Gastrocnemius medialis (tissue), 4 donors: ENCODE data around the gene PLEKHG3. TPM values are rescaled to one million over a fixed set of nuclear protein-coding genes. Genes with fewer than 3 reads are reported as not detected.
"Not testable (repeated sequence)": the region's sequence is repeated elsewhere in the genome, so short reads cannot be mapped to it uniquely, and the experiment has no call there.

Source experiments
- ATAC-seq, 2 donors: fragments of 150-250 bp; one replicate each; pipeline ENCODE4 v1.9.1; 2016
- DNase-seq, 2 donors: peaks; one replicate each; pipeline ENCODE4 v3.0.0-alpha.2; 2019
- H3K27ac ChIP-seq, 4 donors: fragments of 200-600 bp; sonication (generic); 1 replicate in 1 of 4; 2 replicates in 3 of 4; pipeline ENCODE4 v1.5.1; 2016 to 2018; ENCODE audit warnings: mild to moderate bottlenecking in 2 of 4, moderate library complexity in 1 of 4
- H3K27me3 ChIP-seq, 3 donors: fragments of 200-600 bp; sonication (generic) in 2 of 3; 1 replicate in 1 of 3; 2 replicates in 2 of 3; pipeline versions ENCODE4 v1.5.1 to v1.6.0; 2016 to 2019; ENCODE audit warnings: mild to moderate bottlenecking in 1 of 3, moderate library complexity in 1 of 3
- H3K36me3 ChIP-seq, 2 donors: fragments of 200-600 bp; sonication (generic) in 1 of 2; one replicate each; pipeline ENCODE4 v1.5.1; 2017 to 2018
- H3K4me1 ChIP-seq, 2 donors: fragments of 200-600 bp; sonication (generic) in 1 of 2; one replicate each; pipeline ENCODE4 v1.5.1; 2016 to 2017; ENCODE audit warnings: mild to moderate bottlenecking in 2 of 2
- H3K4me3 ChIP-seq, 4 donors: fragments of 200-600 bp; sonication (generic) in 3 of 4; 1 replicate in 1 of 4; 2 replicates in 3 of 4; pipeline ENCODE4 v1.5.1; 2016 to 2019; ENCODE audit warnings: mild to moderate bottlenecking in 2 of 4
- H3K9me3 ChIP-seq, 3 donors: fragments of 200-600 bp; sonication (generic) in 2 of 3; 1 replicate in 1 of 3; 2 replicates in 2 of 3; pipeline ENCODE4 v1.5.1; 2016 to 2019
- CTCF ChIP-seq, 5 experiments: fragments of 450-650 bp in 3 of 5; fragments of 200-600 bp in 2 of 5; sonication (generic) in 2 of 5; IDR thresholded peaks in 4 of 5; conservative IDR thresholded peaks in 1 of 5; 1 replicate in 4 of 5; 2 replicates in 1 of 5; pipeline ENCODE4 v1.5.1; 2016 to 2019; ENCODE audit warnings: antibody characterized with exemption in 5 of 5, mild to moderate bottlenecking in 3 of 5, moderate library complexity in 3 of 5
- POLR2A ChIP-seq, 2 donors: fragments of 450-650 bp; IDR thresholded peaks; one replicate each; pipeline ENCODE4 v1.6.1; 2017; ENCODE audit warnings: antibody characterized with exemption in 2 of 2, mild to moderate bottlenecking in 2 of 2, moderate library complexity in 2 of 2
- in situ Hi-C, 4 donors: fragments of 200-750 bp; cut with MboI; loops; one replicate each; pipeline versions ENCODE4 v1.15.0 to v1.8.0; 2017; ENCODE audit warnings: low sequenced_read_pairs in 4 of 4
- intact Hi-C: fragments of 100-400 bp; cut with DNase I; formaldehyde crosslinking; loops from one replicate; pipeline ENCODE4 v1.15.1; 2023; ENCODE audit warnings: low total_unique reads
- total RNA-seq, 4 donors: library from RNA; depleted of rRNA; stranded (reverse); fragments of >200 nt; gene quantifications; one replicate each; pipeline versions ENCODE4 v1.1.0 to v1.2.3, GENCODE V29; 2016

Gene PLEKHG3
- total RNA-seq, 4 donors from 2014 or later = 8.8 to 18.8 (median 14.5) TPM

DNA sequence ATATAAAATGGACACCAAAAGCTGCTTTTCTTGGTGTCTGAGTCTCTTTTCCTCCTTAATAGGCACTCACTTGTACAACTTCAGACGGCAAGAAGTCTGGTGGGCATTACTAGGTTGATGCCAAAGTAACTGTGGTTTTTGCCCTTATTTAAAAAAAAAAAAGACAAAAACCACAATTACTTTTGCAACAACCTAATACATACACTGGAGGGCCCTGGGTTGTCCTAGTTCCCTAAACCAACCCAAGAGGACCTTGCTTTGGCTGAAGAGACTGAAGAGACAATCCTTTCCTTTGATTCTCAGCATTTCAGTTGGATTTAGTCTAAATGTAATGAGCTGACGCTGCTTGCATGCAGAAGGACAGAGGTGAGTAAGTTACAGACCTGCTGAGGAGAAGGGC, 16.2 kb upstream of the PLEKHG3 start:
- intact Hi-C loops = no loop called here

DNA sequence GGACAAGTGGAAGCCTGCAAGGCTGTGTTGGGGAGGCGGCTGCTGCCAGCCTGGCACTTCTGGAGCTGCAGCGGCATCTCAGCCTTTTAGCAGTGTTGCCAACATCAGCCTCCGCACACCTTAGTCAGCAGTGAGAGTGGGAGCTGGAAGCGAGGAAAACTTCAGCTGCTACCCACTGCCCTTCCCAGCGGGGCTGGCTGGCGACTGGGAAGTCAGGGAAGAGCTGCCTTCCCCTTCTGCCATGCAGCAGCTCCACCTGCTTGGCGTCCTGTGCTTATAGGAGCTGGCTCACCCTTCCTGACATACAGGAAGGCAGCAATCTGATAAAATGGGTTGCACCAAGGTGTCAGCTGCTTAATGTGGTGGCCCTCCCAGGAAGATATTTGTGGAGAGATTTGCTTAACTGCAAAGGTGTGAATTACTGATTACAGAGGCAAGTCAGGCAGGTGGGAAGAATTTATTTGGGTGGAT, 15.4 kb upstream of the PLEKHG3 start:
- H3K4me1 ChIP-seq = peaks cover 2 to 9% of the 10 kb centered on the region in 2 donors

More for the DNA sequence above, 16.2 kb upstream of the PLEKHG3 start:
- TF ChIP-seq CTCF (IDR thresholded peaks at IDR 0.05 in 4 of 5, conservative IDR thresholded peaks at IDR 0.05 in 1 of 5) (no peak), POLR2A (IDR thresholded peaks at IDR 0.05) (no peak)
- in situ Hi-C loops = no loop called here
- no peaks in the 10 kb centered on the region for H3K9me3 ChIP-seq
- no peak for DNase-seq
- no peak overlapping the region for H3K27ac ChIP-seq
- ATAC-seq = no peak
- H3K4me1 ChIP-seq = peaks cover 0 to 12% of the 10 kb centered on the region in 2 donors
- no peaks in the 10 kb centered on the region for H3K36me3 ChIP-seq
- no peak overlapping the region for H3K4me3 ChIP-seq
- H3K27me3 ChIP-seq = no peaks in the 10 kb centered on the region

DNA sequence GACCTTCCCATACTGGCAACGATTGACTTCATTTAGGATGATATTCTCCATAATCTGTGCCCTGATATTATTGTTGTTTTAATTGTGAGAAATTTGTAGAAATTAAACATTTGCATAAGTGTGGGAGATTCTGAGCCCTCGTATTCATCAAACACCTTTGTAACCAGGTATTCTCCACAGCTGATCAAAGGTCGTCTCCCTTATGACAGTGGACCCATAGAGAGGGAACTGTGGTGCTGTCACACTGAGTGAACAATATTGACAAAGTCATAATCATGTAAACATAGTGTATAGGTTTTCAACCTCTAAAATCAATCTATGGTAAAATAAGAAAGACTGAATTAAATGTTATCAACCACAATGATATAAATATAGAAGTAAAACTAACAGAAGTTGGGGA, 14.9 kb upstream of the PLEKHG3 start:
- H3K4me3 ChIP-seq = no peak overlapping the region
- peaks cover 6% of the 10 kb centered on the region in 2 donors for H3K4me1 ChIP-seq
- H3K27ac ChIP-seq = no peak overlapping the region
- no peaks in the 10 kb centered on the region for H3K27me3 ChIP-seq
- H3K36me3 ChIP-seq = no peaks in the 10 kb centered on the region
- DNase-seq (no peak), ATAC-seq (no peak)
- in situ Hi-C loops (no loop called here), intact Hi-C loops (no loop called here)
- H3K9me3 ChIP-seq = no peaks in the 10 kb centered on the region
- TF ChIP-seq POLR2A (IDR thresholded peaks at IDR 0.05) = no peak
- TF ChIP-seq CTCF (IDR thresholded peaks at IDR 0.05 in 4 of 5, conservative IDR thresholded peaks at IDR 0.05 in 1 of 5) = no peak

More for the DNA sequence above, 15.4 kb upstream of the PLEKHG3 start:
- Histone ChIP-seq H3K9me3 (no peaks in the 10 kb centered on the region), H3K36me3 (no peaks in the 10 kb centered on the region), H3K27ac (no peak overlapping the region), H3K4me3 (no peak overlapping the region), H3K27me3 (no peaks in the 10 kb centered on the region)
- no peak for ATAC-seq
- TF ChIP-seq CTCF (IDR thresholded peaks at IDR 0.05 in 4 of 5, conservative IDR thresholded peaks at IDR 0.05 in 1 of 5) = no peak
- TF ChIP-seq POLR2A (IDR thresholded peaks at IDR 0.05) = no peak
- no peak for DNase-seq
- intact Hi-C loops (no loop called here), in situ Hi-C loops (no loop called here)

- in situ Hi-C loops, DNase-seq, H3K27ac ChIP-seq, H3K4me3 ChIP-seq, H3K9me3 ChIP-seq, intact Hi-C loops, H3K27me3 ChIP-seq, H3K4me1 ChIP-seq, ATAC-seq, H3K36me3 ChIP-seq: not testable (repeated sequence)
Observed at GRCh38 chr14:64690607-64691006, 13.6 kb upstream of the PLEKHG3 start.

- no peaks in the 10 kb centered on the region for H3K9me3 ChIP-seq
- H3K4me1 ChIP-seq = peaks cover 6 to 8% of the 10 kb centered on the region in 2 donors
- no peaks in the 10 kb centered on the region for H3K36me3 ChIP-seq
- no peaks in the 10 kb centered on the region for H3K27me3 ChIP-seq
- no peak overlapping the region for H3K27ac ChIP-seq
- TF ChIP-seq CTCF (IDR thresholded peaks at IDR 0.05 in 4 of 5, conservative IDR thresholded peaks at IDR 0.05 in 1 of 5) (no peak), POLR2A (IDR thresholded peaks at IDR 0.05) (no peak)
- no peak for ATAC-seq
- in situ Hi-C loops (no loop called here), intact Hi-C loops (no loop called here)
- no peak for DNase-seq
- H3K4me3 ChIP-seq = no peak overlapping the region
Observed at GRCh38 chr14:64691376-64691775, 12.8 kb upstream of the PLEKHG3 start.
